HAP-1 (cell line): Measurements from ENCODE around the gene TNPO3.
"Not testable (repeated sequence)": the region's sequence is repeated elsewhere in the genome, so short reads cannot be mapped to it uniquely, and the experiment has no call there.

Experiments
- DNase-seq, 2 experiments: peaks; one replicate each; pipeline ENCODE4 v3.0.0-alpha.2; 2016 to 2020; ENCODE audit warnings: low spot score in 2 of 2
- H3K27me3 ChIP-seq: fragments of 250-450 bp; sonication (Bioruptor Pico); 2 replicates; pipeline ENCODE4 v1.5.1; 2020; ENCODE audit warnings: low read depth, mild to moderate bottlenecking, moderate library complexity
- H3K36me3 ChIP-seq: fragments of 250-450 bp; sonication (Bioruptor Pico); replicated peaks from 2 replicates; pipeline ENCODE4 v1.5.1; 2020; ENCODE audit warnings: mild to moderate bottlenecking
- H3K4me1 ChIP-seq: fragments of 250-450 bp; sonication (Bioruptor Pico); 2 replicates; pipeline ENCODE4 v1.5.1; 2020; ENCODE audit warnings: mild to moderate bottlenecking
- H3K4me3 ChIP-seq: fragments of 250-450 bp; sonication (Bioruptor Pico); 2 replicates; pipeline ENCODE4 v1.5.1; 2020; ENCODE audit warnings: mild to moderate bottlenecking, moderate library complexity
- H3K9me3 ChIP-seq: fragments of 250-450 bp; sonication (Bioruptor Pico); 2 replicates; pipeline ENCODE4 v1.5.1; 2020; ENCODE audit warnings: mild to moderate bottlenecking, moderate library complexity
- in situ Hi-C: fragments of 300-500 bp; cut with MboI; formaldehyde crosslinking; loops from 3 replicates; pipeline ENCODE4 v1.14.3; 2020; ENCODE audit warnings: low sequenced_read_pairs, inconsistent platforms, mixed read lengths

The TNPO3 gene

DNA sequence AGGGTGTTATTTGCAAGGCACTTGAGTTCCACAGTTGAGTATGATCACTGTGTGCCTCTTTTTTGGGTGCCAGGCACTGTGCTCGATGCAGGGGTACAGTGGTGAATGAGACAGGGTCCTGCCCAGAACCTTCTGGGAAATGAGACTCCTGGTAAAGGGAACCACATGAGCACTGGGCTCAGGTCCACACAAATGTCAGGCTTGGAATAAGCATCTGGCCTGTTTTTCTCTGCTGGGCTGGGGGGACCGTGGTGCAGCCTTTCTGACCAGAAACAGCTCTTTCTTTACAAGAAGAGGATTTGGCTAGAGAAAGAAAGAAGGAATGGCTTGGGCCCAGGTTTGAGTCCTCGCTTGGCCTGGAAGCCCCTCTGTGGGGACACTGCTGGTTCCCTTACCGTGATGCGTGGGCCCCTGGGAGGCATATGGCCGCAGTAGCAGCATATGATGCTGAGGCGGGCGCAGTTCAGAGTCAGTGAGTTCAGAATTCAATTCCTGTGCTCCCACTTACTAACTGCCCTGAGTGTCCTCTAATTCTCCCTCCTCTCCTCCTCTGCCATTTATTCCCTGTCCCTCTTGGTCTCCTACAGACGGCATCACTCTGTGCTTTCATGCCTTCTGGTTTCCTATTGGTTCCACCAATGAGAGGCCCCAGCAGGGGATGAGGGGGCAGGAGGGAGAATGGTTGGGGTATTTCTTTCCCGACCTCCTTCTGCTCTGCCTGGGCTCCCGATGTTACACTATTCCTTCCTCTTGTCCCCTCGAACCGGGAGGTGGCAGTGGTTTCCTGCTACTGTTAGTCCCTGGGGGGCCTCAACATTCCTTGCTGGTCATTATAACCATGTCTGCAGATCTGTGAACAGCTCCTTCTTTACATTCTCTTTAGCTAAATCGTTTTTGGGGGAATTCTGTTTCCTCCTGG is 134.8 kb downstream of the TNPO3 start:
- no peak for DNase-seq
- 0 out of 2 replicates have a peak, but pooled peaks cover 7% of the 10 kb centered on the region for H3K27me3 ChIP-seq
- no peaks in the 10 kb centered on the region for H3K9me3 ChIP-seq
- no peaks in the 10 kb centered on the region for H3K4me1 ChIP-seq
- H3K4me3 ChIP-seq, result no peak overlapping the region
- no peaks in the 10 kb centered on the region for H3K36me3 ChIP-seq
- in situ Hi-C loops, result loop anchor here (25.0 kb wide), 1 partner anchor 167 kb away; no protein-coding TSS in a partner anchor

DNA sequence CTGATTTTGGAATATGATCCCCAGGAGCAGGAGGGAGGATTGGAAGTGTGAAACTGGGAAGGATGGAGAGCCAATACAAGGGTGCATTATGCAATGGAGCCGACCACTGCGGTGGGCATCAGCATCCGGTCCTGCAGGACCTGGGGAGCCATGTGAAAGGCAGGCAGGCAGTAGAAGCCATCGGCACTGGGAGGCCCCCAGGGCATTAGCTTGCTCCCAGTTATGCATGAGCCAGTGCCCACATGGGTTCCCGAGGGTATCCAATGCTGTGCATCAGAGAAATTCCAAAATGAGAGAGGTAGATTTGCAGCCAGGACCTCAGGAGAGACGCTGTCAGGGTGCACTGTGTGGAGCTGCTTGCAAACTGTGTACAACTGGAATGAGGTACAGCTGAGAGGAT is 135.7 kb downstream of the TNPO3 start:
- DNase-seq, result no peak
- no peaks in the 10 kb centered on the region for H3K9me3 ChIP-seq
- no peak overlapping the region for H3K4me3 ChIP-seq
- 0 out of 2 replicates have a peak, but pooled peaks cover 7% of the 10 kb centered on the region for H3K27me3 ChIP-seq
- in situ Hi-C loops, result loop anchor here (25.0 kb wide), 1 partner anchor 168 kb away; no protein-coding TSS in a partner anchor
- H3K36me3 ChIP-seq, result no peaks in the 10 kb centered on the region
- H3K4me1 ChIP-seq, result no peaks in the 10 kb centered on the region

DNA sequence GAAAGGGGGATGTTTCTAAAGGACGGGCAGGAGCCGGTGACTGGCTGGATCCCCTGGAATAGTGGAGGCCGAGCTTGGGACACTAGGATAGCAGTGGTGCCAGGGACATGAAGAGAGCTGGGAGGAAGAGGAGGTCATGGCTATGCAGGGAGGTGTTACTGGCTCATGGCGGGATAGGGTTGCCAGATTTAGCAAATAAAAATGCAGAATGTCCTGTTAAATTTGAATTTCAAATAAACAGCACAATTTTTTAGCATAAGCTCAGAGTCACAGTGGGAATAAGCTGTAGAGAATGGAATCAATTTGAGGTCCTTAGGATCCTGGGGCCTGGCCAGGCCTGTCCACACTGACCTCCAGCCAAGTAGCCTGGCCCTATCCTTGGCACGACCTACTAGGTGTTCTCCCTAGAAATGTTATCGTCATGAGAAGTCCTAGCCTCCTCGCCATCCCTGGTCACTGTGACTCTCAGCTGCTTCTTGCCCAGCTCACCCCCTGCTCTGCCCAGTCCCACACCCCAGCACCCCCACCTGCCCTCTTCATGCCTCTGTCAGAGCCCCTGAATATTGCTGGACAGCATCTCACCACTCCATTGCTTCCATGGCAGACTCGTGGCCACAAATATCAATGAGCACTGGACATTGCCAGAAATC is 136.8 kb downstream of the TNPO3 start:
- Histone ChIP-seq H3K9me3 (no peaks in the 10 kb centered on the region), H3K4me1 (no peaks in the 10 kb centered on the region), H3K36me3 (no peaks in the 10 kb centered on the region), H3K27me3 (0 out of 2 replicates have a peak, but pooled peaks cover 7% of the 10 kb centered on the region), H3K4me3 (no peak overlapping the region)
- in situ Hi-C loops, result loop anchor here (25.0 kb wide), 1 partner anchor 169 kb away; no protein-coding TSS in a partner anchor
- no peak for DNase-seq

DNA sequence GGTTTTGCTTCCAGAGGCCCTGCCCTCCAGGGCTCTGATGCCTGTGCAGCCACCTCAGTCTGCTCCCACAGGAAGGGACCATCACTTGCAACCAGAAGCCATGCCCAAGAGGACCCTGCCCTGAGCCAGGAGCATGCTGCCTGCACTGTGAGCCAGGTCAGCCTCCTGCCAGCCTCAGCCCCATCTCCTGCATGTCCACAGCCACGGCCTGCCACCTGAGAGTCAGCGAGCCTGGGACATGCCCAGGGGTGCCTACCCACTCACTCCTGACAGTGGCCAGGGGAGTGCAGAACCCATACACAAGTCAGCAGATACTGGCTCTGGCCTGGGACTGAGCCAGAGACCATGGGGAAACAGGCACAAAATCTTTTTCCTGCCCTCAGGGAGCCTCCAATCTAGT is 137.8 kb downstream of the TNPO3 start:
- H3K4me3 ChIP-seq, result no peak overlapping the region
- 0 out of 2 replicates have a peak, but pooled peaks cover 7% of the 10 kb centered on the region for H3K27me3 ChIP-seq

DNA sequence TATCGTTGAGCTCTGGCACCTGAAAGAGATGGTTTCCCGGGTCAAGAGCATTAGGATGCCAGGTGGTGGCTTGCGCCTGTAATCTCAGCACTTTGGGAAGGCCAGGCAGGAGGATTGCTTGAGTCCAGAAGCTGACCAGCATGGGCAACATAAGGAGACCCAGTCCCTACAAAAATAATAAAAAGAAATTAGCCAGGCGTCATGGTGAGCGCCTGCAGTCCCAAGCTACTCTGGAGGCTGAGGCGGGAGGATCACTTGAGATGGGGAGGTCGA is 138.3 kb downstream of the TNPO3 start:
- H3K36me3 ChIP-seq, result no peaks in the 10 kb centered on the region
- no peak for DNase-seq
- in situ Hi-C loops, result loop anchor here (25.0 kb wide), 1 partner anchor 171 kb away; no protein-coding TSS in a partner anchor
- H3K4me3 ChIP-seq, result no peak overlapping the region
- no peaks in the 10 kb centered on the region for H3K4me1 ChIP-seq
- H3K27me3 ChIP-seq, result 0 out of 2 replicates have a peak, but pooled peaks cover 7% of the 10 kb centered on the region
- H3K9me3 ChIP-seq, result no peaks in the 10 kb centered on the region

More for the DNA sequence above, 137.8 kb downstream of the TNPO3 start:
- in situ Hi-C loops, result loop anchor here (25.0 kb wide), 1 partner anchor 170 kb away; no protein-coding TSS in a partner anchor
- H3K36me3 ChIP-seq, result no peaks in the 10 kb centered on the region
- H3K4me1 ChIP-seq, result no peaks in the 10 kb centered on the region
- DNase-seq, result no peak
- no peaks in the 10 kb centered on the region for H3K9me3 ChIP-seq

DNA sequence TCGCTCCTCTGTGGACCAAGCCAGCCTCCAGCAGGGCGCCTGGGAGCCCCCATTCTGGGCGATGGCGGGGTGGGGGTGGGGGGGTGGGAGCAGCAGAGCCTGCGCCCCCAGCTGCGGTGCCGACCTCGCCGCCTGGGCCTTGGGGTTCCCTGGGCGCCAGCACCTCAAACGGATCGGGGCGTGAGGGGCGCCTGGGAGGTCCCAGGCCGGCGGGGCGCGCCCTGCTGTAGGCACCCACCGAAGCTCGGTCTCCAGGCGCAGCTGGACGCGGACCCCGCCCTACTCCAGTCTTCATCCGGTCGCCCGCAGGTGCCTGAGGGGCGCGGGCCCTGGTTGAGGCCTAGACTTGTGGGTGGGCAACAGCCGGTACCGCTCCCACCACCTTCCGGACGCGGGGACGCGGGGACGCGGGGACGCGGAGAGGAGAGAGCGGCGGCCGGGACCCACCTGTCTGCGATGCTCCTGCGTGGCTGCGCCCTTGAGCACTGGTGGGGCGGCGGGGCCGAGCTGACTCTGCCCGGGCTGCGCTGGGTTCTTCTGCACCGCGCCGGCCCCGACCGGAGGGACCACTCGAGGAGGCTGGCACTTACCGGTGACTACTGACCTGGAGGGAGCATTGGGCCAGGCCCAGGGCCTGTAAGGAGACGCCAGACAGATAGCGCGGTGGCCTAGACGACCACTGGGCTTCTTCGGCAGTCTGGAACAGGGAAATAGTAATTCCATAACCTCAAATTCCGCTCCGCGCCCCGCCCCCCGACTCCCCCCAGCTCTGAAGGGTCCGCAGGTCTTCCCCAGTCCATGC is 138.9 kb downstream of the TNPO3 start:
- Histone ChIP-seq H3K9me3 (no peaks in the 10 kb centered on the region), H3K27me3 (0 out of 2 replicates have a peak, but pooled peaks cover 7% of the 10 kb centered on the region), H3K36me3 (no peaks in the 10 kb centered on the region), H3K4me3 (no peak overlapping the region), H3K4me1 (no peaks in the 10 kb centered on the region)
- DNase-seq, result no peak
- in situ Hi-C loops, result loop anchor here (25.0 kb wide), 1 partner anchor 171 kb away; no protein-coding TSS in a partner anchor

DNA sequence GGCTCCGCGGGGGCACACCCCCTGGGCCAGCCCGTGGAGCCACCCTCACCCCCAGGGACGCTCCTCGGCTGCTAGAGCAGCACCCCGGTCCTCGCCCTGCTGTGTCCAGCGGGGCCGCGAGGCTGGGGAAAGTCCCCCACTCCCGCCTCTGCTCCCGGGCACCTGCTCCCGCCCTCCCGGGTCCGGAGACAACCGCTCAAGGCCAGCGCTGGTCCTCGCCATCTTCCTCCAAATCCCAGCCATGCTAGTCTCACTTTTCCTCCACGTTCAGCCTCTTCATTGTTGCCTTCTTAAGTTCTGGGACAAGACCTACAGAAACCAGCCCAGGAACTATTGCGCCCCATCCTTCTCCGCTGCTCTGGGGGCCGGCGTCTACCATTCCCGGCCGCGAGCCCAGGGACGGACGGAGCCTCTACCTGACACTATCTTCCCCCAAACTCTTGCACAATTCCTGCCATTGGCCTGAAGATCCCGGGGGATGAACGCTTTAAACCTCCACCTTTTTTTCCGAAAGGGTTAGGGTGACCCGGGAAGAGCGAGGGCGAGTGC is 139.6 kb downstream of the TNPO3 start:
- in situ Hi-C loops, result loop anchor here (25.0 kb wide), 1 partner anchor 172 kb away; no protein-coding TSS in a partner anchor
- Histone ChIP-seq H3K36me3 (no peaks in the 10 kb centered on the region), H3K9me3 (no peaks in the 10 kb centered on the region), H3K4me3 (no peak overlapping the region), H3K27me3 (0 out of 2 replicates have a peak, but pooled peaks cover 2% of the 10 kb centered on the region), H3K4me1 (no peaks in the 10 kb centered on the region)
- no peak for DNase-seq

DNA sequence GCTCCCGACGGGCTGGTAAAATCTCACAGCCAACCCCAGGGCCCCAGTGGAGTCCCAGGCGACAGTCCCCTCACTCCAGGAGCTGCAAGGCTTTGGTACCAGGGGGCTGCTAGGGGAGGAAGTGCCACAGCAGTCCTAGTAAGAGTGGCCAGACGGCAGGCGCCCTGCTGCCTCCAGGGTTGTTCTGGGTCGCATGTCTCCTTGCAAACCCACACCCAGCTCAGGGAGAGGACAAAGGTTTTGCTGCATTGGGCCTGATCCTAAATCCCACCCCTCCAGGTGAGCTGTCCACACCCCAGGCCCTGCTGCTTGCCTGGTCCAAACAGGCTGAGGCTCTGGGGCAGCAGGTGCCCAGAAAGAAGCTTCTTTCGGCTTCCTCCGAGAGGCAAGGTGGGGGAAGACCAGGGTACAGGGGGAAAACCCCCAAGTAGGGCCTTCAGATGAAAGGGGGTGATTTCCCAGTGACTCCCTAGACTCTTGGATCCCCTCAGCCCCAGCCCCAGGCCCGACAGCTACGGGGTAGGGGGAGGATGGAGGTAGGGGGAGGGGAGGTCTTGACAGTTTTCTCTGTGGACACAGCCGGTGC is 140.3 kb downstream of the TNPO3 start:
- H3K9me3 ChIP-seq, result no peaks in the 10 kb centered on the region
- no peaks in the 10 kb centered on the region for H3K36me3 ChIP-seq
- H3K27me3 ChIP-seq, result no peaks in the 10 kb centered on the region
- no peaks in the 10 kb centered on the region for H3K4me1 ChIP-seq
- in situ Hi-C loops, result loop anchor here (25.0 kb wide), 1 partner anchor 173 kb away; no protein-coding TSS in a partner anchor
- DNase-seq, result no peak
- H3K4me3 ChIP-seq, result no peak overlapping the region

DNA sequence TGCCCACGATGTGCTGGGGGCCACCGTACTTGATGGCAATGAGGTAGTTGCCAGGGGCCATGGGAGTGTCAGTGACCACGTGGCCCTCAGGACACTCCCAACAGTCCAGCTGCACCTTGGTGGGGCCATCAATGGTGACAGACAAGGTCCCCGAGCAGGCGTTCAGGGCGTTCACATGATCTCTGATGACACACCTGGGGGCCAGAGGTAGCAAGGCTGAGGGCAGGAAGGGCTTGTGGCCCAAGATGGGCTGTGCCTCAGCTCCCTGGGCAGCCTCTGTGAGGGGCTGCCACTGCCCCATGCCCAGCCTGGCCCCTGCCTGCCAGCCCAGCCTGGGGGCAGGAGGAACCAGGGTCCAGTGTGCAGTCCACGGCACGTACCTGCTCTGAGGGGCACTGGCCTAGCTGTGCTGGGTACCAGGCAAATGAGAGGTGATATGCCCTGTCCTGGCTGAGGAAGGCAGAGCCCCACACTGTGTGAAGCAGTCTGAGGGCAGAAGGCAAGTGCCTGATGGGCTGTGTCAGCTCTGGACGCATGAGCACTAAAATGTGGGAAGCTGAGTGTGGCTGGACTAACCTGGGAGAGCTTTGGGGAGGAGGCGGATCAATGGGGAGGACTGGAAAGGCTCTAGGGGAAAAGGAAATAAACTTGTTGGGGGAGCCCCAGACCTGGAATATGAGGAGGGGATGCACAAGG is 140.9 kb downstream of the TNPO3 start:
- H3K9me3 ChIP-seq, result no peaks in the 10 kb centered on the region
- H3K36me3 ChIP-seq, result no peaks in the 10 kb centered on the region
- no peak overlapping the region for H3K4me3 ChIP-seq
- no peaks in the 10 kb centered on the region for H3K27me3 ChIP-seq
- in situ Hi-C loops, result loop anchor here (25.0 kb wide), 1 partner anchor 173 kb away; no protein-coding TSS in a partner anchor
- H3K4me1 ChIP-seq, result no peaks in the 10 kb centered on the region
- no peak for DNase-seq

DNA sequence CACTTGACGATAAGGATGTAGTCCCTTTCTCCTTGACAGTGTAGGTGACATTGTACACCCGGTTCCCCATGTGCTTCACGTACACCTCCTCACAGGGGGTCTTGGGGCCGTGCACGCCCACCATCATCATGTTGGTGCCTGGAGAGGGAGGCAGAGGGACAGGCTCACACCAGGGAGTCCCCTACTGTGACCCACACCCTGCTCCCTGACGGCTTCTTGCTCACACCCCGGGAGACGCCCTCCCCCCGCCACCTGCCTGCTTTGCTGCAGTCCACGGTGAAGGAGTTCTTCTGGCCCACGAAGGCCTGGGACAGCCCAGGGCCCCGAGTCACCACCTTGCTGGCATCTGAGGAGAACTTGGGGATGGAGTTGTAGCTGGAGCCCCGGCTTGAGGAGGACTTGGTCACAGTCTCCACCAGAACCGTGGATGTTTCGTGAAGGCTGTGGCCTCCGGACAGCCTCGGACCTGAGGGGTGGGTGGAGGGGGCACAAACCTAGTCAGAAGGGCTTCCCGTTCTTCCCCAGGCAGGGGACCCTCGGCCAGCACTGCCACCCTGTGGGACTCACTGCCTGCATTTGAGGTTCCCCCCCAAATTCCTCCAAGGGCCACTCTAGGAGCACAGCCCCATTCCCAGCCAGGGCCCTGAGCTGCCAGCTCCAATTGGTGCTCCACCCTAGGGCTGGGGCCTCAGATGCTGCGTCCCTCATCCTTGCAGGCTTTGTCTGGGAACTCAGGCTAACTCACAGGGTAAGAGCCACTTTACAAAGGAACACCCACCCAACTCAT is 142.0 kb downstream of the TNPO3 start:
- in situ Hi-C loops, result loop anchor here (25.0 kb wide), 1 partner anchor 174 kb away; no protein-coding TSS in a partner anchor
- H3K36me3 ChIP-seq, DNase-seq, H3K9me3 ChIP-seq, H3K27me3 ChIP-seq, H3K4me3 ChIP-seq, H3K4me1 ChIP-seq: not testable (repeated sequence)

DNA sequence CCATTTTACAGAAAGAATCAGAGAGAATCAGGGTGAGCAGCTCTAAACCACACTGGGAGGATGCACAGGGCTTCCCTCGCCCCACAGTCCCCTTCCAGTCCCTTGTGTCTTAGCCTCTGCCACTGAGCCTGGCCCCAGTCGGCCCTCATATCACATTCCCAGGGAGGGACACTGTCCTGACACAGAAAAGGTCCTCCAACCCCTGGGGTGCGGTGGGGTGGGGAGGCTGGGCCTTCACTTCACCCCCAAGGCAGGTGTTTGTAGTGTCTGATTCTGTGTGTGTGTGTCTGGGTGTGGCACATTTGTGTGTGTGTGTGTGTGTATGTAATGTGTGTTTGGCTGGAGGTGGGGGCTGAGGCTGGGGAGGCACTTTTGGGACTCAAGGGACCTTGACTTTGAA is 142.6 kb downstream of the TNPO3 start:
- no peaks in the 10 kb centered on the region for H3K36me3 ChIP-seq
- no peak for DNase-seq
- no peak overlapping the region for H3K4me3 ChIP-seq
- in situ Hi-C loops, result loop anchor here (25.0 kb wide), 1 partner anchor 175 kb away; no protein-coding TSS in a partner anchor
- H3K4me1 ChIP-seq, result no peaks in the 10 kb centered on the region
- no peaks in the 10 kb centered on the region for H3K9me3 ChIP-seq
- H3K27me3 ChIP-seq, result no peaks in the 10 kb centered on the region
